A549 (cell line): Measurements from ENCODE around the gene TMEM123. TPM values are rescaled to one million over a fixed set of nuclear protein-coding genes. Genes with fewer than 3 reads are reported as not detected.
A peak's percentile ranks its signal among the peaks of the same experiment; 100 is the strongest.

Source experiments
- ATAC-seq, 2 experiments: fragments of 200-7000 bp in 1 of 2; fragments of >200 bp in 1 of 2; cut with Nextera tagmentation in 1 of 2; cut with Tn5 transposase in 1 of 2; 3 replicates each; pipeline versions ENCODE4 v1.8.0 to v1.9.1; 2018 to 2020; ENCODE audit warnings: mild to moderate bottlenecking in 1 of 2, moderate library complexity in 1 of 2
- CTCF ChIA-PET: fragments of 300-600 bp; sonication (Branson Sonifier 250); formaldehyde crosslinking; extraction: SDS; loops from one replicate; lab custom pipeline; 2021; ENCODE audit warnings: antibody characterized with exemption, inconsistent platforms; lab: Yijun Ruan, JAX
- POLR2A ChIA-PET: fragments of 350-600 bp; formaldehyde crosslinking; extraction: SDS; loops from one replicate; lab custom pipeline; 2021; ENCODE audit warnings: antibody characterized with exemption, inconsistent platforms; lab: Yijun Ruan, JAX
- DNase-seq, 2 experiments: peaks; one replicate each; pipeline versions ENCODE4 v3.0.0 to v3.0.0-alpha.2; 2011 to 2016; ENCODE audit warnings: low read depth in 1 of 2, low spot score in 1 of 2
- FAIRE-seq: peaks from 2 replicates; lab custom pipeline; 2011; peaks lifted over from hg19 to GRCh38; lab: Jason Lieb, UNC
- H3K27ac ChIP-seq, 2 experiments: fragments of >200 bp; sonication (Bioruptor Twin); formaldehyde crosslinking; 3 replicates each; pipeline ENCODE4 v1.5.1; 2016 to 2017
- H3K4me1 ChIP-seq: fragments of >200 bp; sonication (Bioruptor Twin); formaldehyde crosslinking; 3 replicates; pipeline ENCODE4 v1.6.1; 2016
- H3K4me2 ChIP-seq: fragments of >200 bp; sonication (Bioruptor Twin); formaldehyde crosslinking; 3 replicates; pipeline ENCODE4 v1.6.1; 2016
- H3K4me3 ChIP-seq: fragments of >200 bp; sonication (Bioruptor Twin); formaldehyde crosslinking; 3 replicates; pipeline ENCODE4 v1.5.1; 2016
- H3K9me3 ChIP-seq: fragments of >200 bp; sonication (Bioruptor Twin); formaldehyde crosslinking; 3 replicates; pipeline ENCODE4 v1.6.1; 2016
- BCL3 ChIP-seq: fragments of >200 bp; sonication (Bioruptor Twin); formaldehyde crosslinking; IDR thresholded peaks from 3 replicates; pipeline ENCODE4 v1.6.1; 2016
- EHF ChIP-seq: fragments of 250-450 bp; sonication (Bioruptor Pico); IDR thresholded peaks from 2 replicates; pipeline ENCODE4 v1.5.0; 2020; ENCODE audit warnings: mild to moderate bottlenecking
- FOSB ChIP-seq: fragments of 250-450 bp; sonication (Bioruptor Pico); IDR thresholded peaks from 2 replicates; pipeline ENCODE4 v1.5.0; 2020; ENCODE audit warnings: mild to moderate bottlenecking, moderate library complexity
- FOXS1 ChIP-seq: fragments of 250-450 bp; sonication (Bioruptor Pico); IDR thresholded peaks from 2 replicates; pipeline ENCODE4 v1.5.0; 2020; ENCODE audit warnings: mild to moderate bottlenecking, moderate library complexity
- HOXB13 ChIP-seq: fragments of 250-450 bp; sonication (Bioruptor Pico); IDR thresholded peaks from 2 replicates; pipeline ENCODE4 v1.5.0; 2020; ENCODE audit warnings: low read depth, mild to moderate bottlenecking, moderate library complexity
- MAFK ChIP-seq: fragments of 450-650 bp; IDR thresholded peaks from 2 replicates; pipeline ENCODE4 v1.6.1; 2014; ENCODE audit not compliant: partially characterized antibody
- PBX3 ChIP-seq: IDR thresholded peaks from 2 replicates; pipeline ENCODE4 v1.6.1; 2012
- REST ChIP-seq: fragments of 200-600 bp; sonication (generic); IDR thresholded peaks from 2 replicates; pipeline ENCODE4 v1.6.1; 2016; ENCODE audit warnings: antibody characterized with exemption, mild to moderate bottlenecking, moderate library complexity
- RNF2 ChIP-seq: fragments of 200-600 bp; sonication (generic); IDR thresholded peaks from 2 replicates; pipeline ENCODE4 v1.6.1; 2016; ENCODE audit warnings: low read depth, mild to moderate bottlenecking, antibody characterized with exemption, moderate library complexity, borderline replicate concordance
- TP53 ChIP-seq: fragments of 250-450 bp; sonication (Bioruptor Pico); IDR thresholded peaks from 2 replicates; pipeline ENCODE4 v1.5.0; 2021; ENCODE audit warnings: mild to moderate bottlenecking, moderate library complexity
- WGBS: methylation state at CpG from one replicate; pipeline ENCODE4 v1.1.6; 2017; ENCODE audit errors: missing lambda C conversion rate; 5-methylcytosine and 5-hydroxymethylcytosine counted together
- polyA plus RNA-seq, 4 experiments: library from polyadenylated mRNA; depleted of rRNA in 3 of 4; stranded (reverse); fragments of >200 nt; fragmentation: RNase III in 1 of 4; extraction: RNeasy Plus Mini Kit Qiagen cat#74134 plus additional on column Dnase treatment in 1 of 4; gene quantifications; 2 replicates in 3 of 4; 3 replicates in 1 of 4; pipeline ENCODE4 v1.2.3, GENCODE V29; 2011 to 2017

The TMEM123 gene
- polyA plus RNA-seq, 2 of the 4 experiments (the other 2 are of a cell fraction), result 199 to 458 TPM

- TF ChIP-seq MAFK (peak; percentile 35), RNF2 (no peak)
- peak in 1 of 2 experiments; percentile 16 for DNase-seq
- FAIRE-seq, result no peak
- Histone ChIP-seq H3K4me2 (peak overlapping the region; percentile 65), H3K9me3 (no peaks in the 10 kb centered on the region), H3K4me3 (no peak overlapping the region), H3K27ac (peak overlapping the region; percentile 58 to 68; a peak in 5 of 6 replicates), H3K4me1 (peaks cover 16% of the 10 kb centered on the region)
- POLR2A ChIA-PET, result no interaction called here
- 65% methylated on average over 6 of the region's 6 CpGs for WGBS
- CTCF ChIA-PET, result no interaction called here
- peak in 1 of 2 experiments; percentile 63; a peak in 3 of 6 replicates for ATAC-seq
Measured at GRCh38 chr11:102468616-102469195, 16.1 kb upstream of the TMEM123 start.

- CTCF ChIA-PET, result interaction anchor here (1.3 kb wide), 1 partner anchor 145 kb away, joined by 4 read pairs; no protein-coding TSS in a partner anchor
Measured at GRCh38 chr11:102467853-102468580, 15.5 kb upstream of the TMEM123 start.

More at GRCh38 chr11:102467853-102468580, 15.5 kb upstream of the TMEM123 start:
- peak overlapping the region in 1 of 2 experiments; percentile 68; a peak in 2 of 6 replicates for H3K27ac ChIP-seq
- H3K9me3 ChIP-seq, result no peaks in the 10 kb centered on the region
- FAIRE-seq (no peak), DNase-seq (no peak), ATAC-seq (no peak)
- TF ChIP-seq BCL3 (no peak), PBX3 (no peak), EHF (no peak), TP53 (CRISPR knock-in tag) (no peak), FOXS1 (CRISPR knock-in tag) (no peak), HOXB13 (CRISPR knock-in tag) (no peak), REST (no peak), FOSB (no peak)
- no peak overlapping the region for H3K4me3 ChIP-seq
- POLR2A ChIA-PET, result no interaction called here
- H3K4me2 ChIP-seq, result no peak overlapping the region; the same call in 2 of the 3 replicates
- 94% methylated on average over 6 of the region's 6 CpGs for WGBS
- peaks cover 16% of the 10 kb centered on the region for H3K4me1 ChIP-seq
